ENCODE results near the gene S100A7A. TPM values are rescaled to one million over a fixed set of nuclear protein-coding genes. Genes with fewer than 3 reads are reported as not detected.

The S100A7A gene
- total and polyA plus RNA-seq, 2 of the 4 experiments (the other 2 are of a cell fraction) = not detected

- no peak overlapping the region for H2AFZ ChIP-seq (replicated peaks; ENCODE audit: low read length, poor library complexity)
- intact Hi-C loops (cut with micrococcal nuclease) = no loop called here
- no TSS peak for BruUV-seq (replicated peaks)
- no peaks in the 10 kb centered on the region for H3K79me1 ChIP-seq (ENCODE audit: low read depth in 1 of 2, low read length in 2 of 2)
- no peak overlapping the region for H3K18ac ChIP-seq (ENCODE audit: low read depth, low read length)
- H3K27me3 ChIP-seq (ENCODE audit: control insufficient read depth, insufficient read depth, low read length) = no peaks in the 10 kb centered on the region; the same call in 1 of the 2 replicates
- H3K14ac ChIP-seq (replicated peaks; ENCODE audit: low read depth, low read length) = no peak overlapping the region
- H4K5ac ChIP-seq (ENCODE audit: low read depth, low read length) = no peak overlapping the region
- H3K23ac ChIP-seq (ENCODE audit: low read depth, low read length) = no peak overlapping the region
- no peaks in the 10 kb centered on the region for H3K36me3 ChIP-seq (ENCODE audit: control insufficient read depth, insufficient read depth, low read length)
- no peak overlapping the region for H4K91ac ChIP-seq (ENCODE audit: insufficient read depth, low read depth, low read length)
- no peak overlapping the region for H2BK20ac ChIP-seq (ENCODE audit: low read depth, low read length)
- ATAC-seq (ENCODE audit: low read depth) (no peak), DNase-seq (no peak)
- H3K27ac ChIP-seq (ENCODE audit: insufficient read depth, low read length) = no peak overlapping the region
- H2BK120ac ChIP-seq (ENCODE audit: low read depth, low read length) = no peak overlapping the region
- ChIA-PET CTCF (no interaction called here), POLR2A (ENCODE audit: unreplicated experiment) (no interaction called here)
- H2AK9ac ChIP-seq (replicated peaks; ENCODE audit: low read depth, low read length, poor library complexity) = no peak overlapping the region
- TF ChIP-seq, protein P1, sequence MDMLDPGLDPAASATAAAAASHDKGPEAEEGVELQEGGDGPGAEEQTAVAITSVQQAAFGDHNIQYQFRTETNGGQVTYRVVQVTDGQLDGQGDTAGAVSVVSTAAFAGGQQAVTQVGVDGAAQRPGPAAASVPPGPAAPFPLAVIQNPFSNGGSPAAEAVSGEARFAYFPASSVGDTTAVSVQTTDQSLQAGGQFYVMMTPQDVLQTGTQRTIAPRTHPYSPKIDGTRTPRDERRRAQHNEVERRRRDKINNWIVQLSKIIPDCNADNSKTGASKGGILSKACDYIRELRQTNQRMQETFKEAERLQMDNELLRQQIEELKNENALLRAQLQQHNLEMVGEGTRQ (IDR thresholded peaks at IDR 0.05; ENCODE audit: low read depth, low read length) = no peak
- no peak for TF ChIP-seq MAFK (IDR thresholded peaks at IDR 0.05; ENCODE audit: low read depth, low read length)
- no peak for TF ChIP-seq MXI1 (IDR thresholded peaks at IDR 0.05; ENCODE audit: borderline replicate concordance, low read depth, low read length)
- no peak for TF ChIP-seq RCOR1 (IDR thresholded peaks at IDR 0.05; ENCODE audit: insufficient replicate concordance, low read length)
- no peak for TF ChIP-seq BHLHE40 (IDR thresholded peaks at IDR 0.05; ENCODE audit: low read depth, low read length)
- TF ChIP-seq NFE2L2 (IDR thresholded peaks at IDR 0.05; ENCODE audit: low read depth, low read length) = no peak
- no peak for TF ChIP-seq CEBPB (IDR thresholded peaks at IDR 0.05; ENCODE audit: low read depth, low read length)
- TF ChIP-seq FOS (IDR thresholded peaks at IDR 0.05; ENCODE audit: low read depth, low read length) = no peak
- TF ChIP-seq CTCF (conservative IDR thresholded peaks at IDR 0.05; ENCODE audit: low read depth, low read length) = no peak
- no peak for TF ChIP-seq MAZ (IDR thresholded peaks at IDR 0.05; ENCODE audit: borderline replicate concordance, low read depth, low read length)
- no peak for TF ChIP-seq ELK1 (IDR thresholded peaks at IDR 0.05; ENCODE audit: borderline replicate concordance, low read depth, low read length)
- no peak for TF ChIP-seq CHD1 (IDR thresholded peaks at IDR 0.05; ENCODE audit: low read depth, low read length)
- TF ChIP-seq RFX5 (IDR thresholded peaks at IDR 0.05; ENCODE audit: low read depth, low read length) = no peak
- TF ChIP-seq RAD21 (IDR thresholded peaks at IDR 0.05; ENCODE audit: low read length) = no peak
- TF ChIP-seq SMC3 (IDR thresholded peaks at IDR 0.05; ENCODE audit: low read depth, low read length) = no peak
- no peak for TF ChIP-seq POLR2A (IDR thresholded peaks at IDR 0.05; ENCODE audit: low read depth, low read length)
- H3K4me2 ChIP-seq (ENCODE audit: low read depth, low read length) = no peak overlapping the region
- no peak overlapping the region for H3K4me3 ChIP-seq (ENCODE audit: insufficient read depth, low read depth, low read length)
- H2BK15ac ChIP-seq (ENCODE audit: low read depth, low read length) = no peak overlapping the region
- dilution Hi-C loops (cut with HindIII; ENCODE audit: low sequenced_read_pairs, unreplicated experiment) = no loop called here
- in situ Hi-C loops (cut with MboI; ENCODE audit: low sequenced_read_pairs) = no loop called here
- no peak overlapping the region for H3K4ac ChIP-seq (ENCODE audit: low read depth, low read length)
- no peak overlapping the region for H3K9ac ChIP-seq (ENCODE audit: low read depth, low read length)
- H2AK5ac ChIP-seq (ENCODE audit: low read depth, low read length) = no peak overlapping the region
- no peak overlapping the region for H2BK5ac ChIP-seq (ENCODE audit: low read depth, low read length, poor library complexity, severe bottlenecking)
- H3K4me1 ChIP-seq (ENCODE audit: control insufficient read depth, insufficient read depth, low read length) = no peaks in the 10 kb centered on the region
- no peaks in the 10 kb centered on the region for H3K9me1 ChIP-seq (ENCODE audit: insufficient read depth, low read length)
- H3K9me3 ChIP-seq (ENCODE audit: control insufficient read depth, insufficient read depth, low read length) = no peaks in the 10 kb centered on the region
- no peaks in the 10 kb centered on the region for H4K20me1 ChIP-seq (ENCODE audit: insufficient read depth, low read length)
- H3K56ac ChIP-seq (ENCODE audit: extremely low read depth, insufficient read depth, low read length) = no peak overlapping the region
- H4K8ac ChIP-seq (ENCODE audit: low read depth in 2 of 2, low read length in 2 of 2) = no peak overlapping the region
These were observed 23.0 kb downstream of the S100A7A start for GRCh38 chr1:153439273-153439672.

Measured in IMR-90 (cell line).